Fibroblast of lung (primary cell): ENCODE measurements around the gene NANOS3. TPM values are rescaled to one million over a fixed set of nuclear protein-coding genes. Genes with fewer than 3 reads are reported as not detected.

Experiments
- DNase-seq, 2 donors: peaks; one replicate each; pipeline versions ENCODE4 v3.0.0 to v3.0.0-alpha.2; 2010; ENCODE audit warnings: low read depth in 2 of 2
- H2AFZ ChIP-seq: 2 replicates; pipeline ENCODE4 v1.5.1; 2012; ENCODE audit warnings: low read length, control low read depth, inconsistent platforms
- H3K27ac ChIP-seq: 2 replicates; pipeline ENCODE4 v1.5.1; 2011; ENCODE audit warnings: low read length, control low read depth; ENCODE audit not compliant: insufficient read depth
- H3K27me3 ChIP-seq: 2 replicates; pipeline ENCODE4 v1.5.1; 2011; ENCODE audit warnings: mild to moderate bottlenecking, low read length; ENCODE audit not compliant: control insufficient read depth, insufficient read depth
- H3K36me3 ChIP-seq: 2 replicates; pipeline ENCODE4 v1.5.1; 2011; ENCODE audit warnings: low read length; ENCODE audit not compliant: control insufficient read depth, insufficient read depth
- H3K4me1 ChIP-seq: 2 replicates; pipeline ENCODE4 v1.5.1; 2011; ENCODE audit warnings: low read length; ENCODE audit not compliant: control insufficient read depth, insufficient read depth; ENCODE audit errors: extremely low read depth
- H3K4me2 ChIP-seq: 2 replicates; pipeline ENCODE4 v1.5.1; 2011; ENCODE audit warnings: low read length, control low read depth; ENCODE audit not compliant: insufficient read depth; ENCODE audit errors: extremely low read depth
- H3K4me3 ChIP-seq, 4 experiments: fragments of 200-600 bp in 1 of 4; sonication (generic) in 1 of 4; replicated peaks in 1 of 4; 2 replicates each; pipeline ENCODE4 v1.5.1; 2011 to 2016; ENCODE audit warnings: low read length in 4 of 4, low read depth in 3 of 4, mild to moderate bottlenecking in 3 of 4, control low read depth in 2 of 4, inconsistent platforms in 1 of 4, mixed read lengths in 1 of 4; ENCODE audit not compliant: insufficient read depth in 1 of 4; ENCODE audit errors: control extremely low read depth in 1 of 4
- H3K79me2 ChIP-seq: 2 replicates; pipeline ENCODE4 v1.5.1; 2012; ENCODE audit warnings: mild to moderate bottlenecking, low read length, inconsistent platforms; ENCODE audit not compliant: control insufficient read depth, insufficient read depth
- H3K9ac ChIP-seq: 2 replicates; pipeline ENCODE4 v1.5.1; 2011; ENCODE audit warnings: mild to moderate bottlenecking, low read length, control low read depth; ENCODE audit not compliant: insufficient read depth
- H3K9me3 ChIP-seq: 2 replicates; pipeline ENCODE4 v1.5.1; 2012; ENCODE audit warnings: low read depth, low read length; ENCODE audit not compliant: control insufficient read depth, insufficient read depth
- H4K20me1 ChIP-seq: 2 replicates; pipeline ENCODE4 v1.5.1; 2011; ENCODE audit warnings: low read length; ENCODE audit not compliant: control insufficient read depth, insufficient read depth; ENCODE audit errors: extremely low read depth
- EZH2 ChIP-seq: IDR thresholded peaks from 2 replicates; pipeline ENCODE4 v1.5.1; 2012; ENCODE audit warnings: low read length, control low read depth, mild to moderate bottlenecking; ENCODE audit errors: missing control alignments
- polyA plus RNA-seq, 2 donors: library from polyadenylated mRNA; depleted of rRNA in 1 of 2; stranded (reverse) in 1 of 2; unstranded in 1 of 2; fragments of >200 nt; gene quantifications; 2 replicates each; pipeline ENCODE4 v1.2.1, GENCODE V29; 2011 to 2012; ENCODE audit warnings: missing spikeins in 1 of 2
- total RNA-seq: library from RNA; depleted of rRNA; stranded (reverse); fragments of >200 nt; gene quantifications from 2 replicates; pipeline ENCODE4 v1.2.1, GENCODE V29; 2014
- TF ChIP-seq, protein P1 (sequence below), 2 donors: IDR thresholded peaks in 1 of 2; conservative IDR thresholded peaks in 1 of 2; 1 replicate in 1 of 2; 2 replicates in 1 of 2; pipeline ENCODE4 v1.5.1; 2011 to 2012; ENCODE audit warnings: low read length in 2 of 2, control low read depth in 1 of 2, inconsistent platforms in 1 of 2, low read depth in 1 of 2, mild to moderate bottlenecking in 1 of 2

Gene NANOS3
- total and polyA plus RNA-seq, 2 donors (not counting 1 experiment from before 2014, with no cell fraction given) = not detected

DNA sequence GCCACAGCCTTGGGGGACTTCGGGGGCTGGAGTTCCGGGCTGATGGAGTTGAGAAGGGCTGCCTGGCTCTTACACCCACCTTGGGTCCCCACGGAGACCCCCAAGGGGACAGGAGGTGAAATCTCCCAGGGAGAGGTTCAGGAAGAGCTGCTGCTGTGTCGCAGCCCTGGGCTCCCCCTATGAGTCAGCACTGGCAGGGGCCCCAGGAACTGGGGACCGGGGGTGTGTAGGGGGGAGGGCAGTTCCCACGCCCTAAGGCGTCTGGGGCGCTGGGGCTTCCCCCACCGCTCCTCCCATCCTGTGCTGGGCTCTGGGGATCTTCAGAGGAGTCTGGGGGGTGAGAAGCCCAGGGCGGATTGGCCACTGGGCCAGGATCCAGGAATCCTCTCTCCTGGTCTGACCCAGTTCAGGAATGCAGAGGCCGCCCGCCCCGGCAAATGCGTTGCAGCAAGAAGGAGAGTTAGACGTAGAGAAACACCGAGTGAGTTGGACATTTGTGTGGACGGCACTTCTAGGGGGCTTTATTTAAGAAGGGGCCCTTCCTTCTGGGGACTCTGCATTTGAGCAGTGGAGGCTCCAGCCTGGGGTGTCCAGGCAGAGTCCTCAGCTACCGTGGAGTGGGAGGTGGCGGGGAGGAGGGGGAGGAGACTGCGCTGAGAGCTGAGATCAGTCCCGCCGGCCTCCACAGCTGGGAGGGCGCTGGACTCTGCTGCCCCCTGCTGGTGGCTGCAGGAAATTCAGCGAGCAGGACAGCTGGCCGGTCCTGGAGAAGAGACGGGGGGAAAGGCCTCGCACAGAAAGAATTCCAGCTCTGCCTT lies 15.0 kb upstream of the NANOS3 start:
- Histone ChIP-seq H2AFZ (no peak overlapping the region), H3K4me1 (peaks cover 10% of the 10 kb centered on the region), H3K36me3 (no peaks in the 10 kb centered on the region), H3K27ac (peak overlapping the region; percentile 91), H3K79me2 (no peaks in the 10 kb centered on the region), H3K4me2 (peak overlapping the region; percentile 64), H3K27me3 (no peaks in the 10 kb centered on the region), H4K20me1 (no peaks in the 10 kb centered on the region), H3K9ac (peak overlapping the region; percentile 77), H3K4me3 (peak overlapping the region; percentile 21 to 55 (median 43)), H3K9me3 (no peaks in the 10 kb centered on the region)
- peak; percentile 85 to 87 for DNase-seq
- TF ChIP-seq, protein P1, sequence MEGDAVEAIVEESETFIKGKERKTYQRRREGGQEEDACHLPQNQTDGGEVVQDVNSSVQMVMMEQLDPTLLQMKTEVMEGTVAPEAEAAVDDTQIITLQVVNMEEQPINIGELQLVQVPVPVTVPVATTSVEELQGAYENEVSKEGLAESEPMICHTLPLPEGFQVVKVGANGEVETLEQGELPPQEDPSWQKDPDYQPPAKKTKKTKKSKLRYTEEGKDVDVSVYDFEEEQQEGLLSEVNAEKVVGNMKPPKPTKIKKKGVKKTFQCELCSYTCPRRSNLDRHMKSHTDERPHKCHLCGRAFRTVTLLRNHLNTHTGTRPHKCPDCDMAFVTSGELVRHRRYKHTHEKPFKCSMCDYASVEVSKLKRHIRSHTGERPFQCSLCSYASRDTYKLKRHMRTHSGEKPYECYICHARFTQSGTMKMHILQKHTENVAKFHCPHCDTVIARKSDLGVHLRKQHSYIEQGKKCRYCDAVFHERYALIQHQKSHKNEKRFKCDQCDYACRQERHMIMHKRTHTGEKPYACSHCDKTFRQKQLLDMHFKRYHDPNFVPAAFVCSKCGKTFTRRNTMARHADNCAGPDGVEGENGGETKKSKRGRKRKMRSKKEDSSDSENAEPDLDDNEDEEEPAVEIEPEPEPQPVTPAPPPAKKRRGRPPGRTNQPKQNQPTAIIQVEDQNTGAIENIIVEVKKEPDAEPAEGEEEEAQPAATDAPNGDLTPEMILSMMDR (conservative IDR thresholded peaks at IDR 0.05 in 1 of 2, IDR thresholded peaks at IDR 0.05 in 1 of 2; ENCODE audit: low read depth in 1 of 2, low read length in 2 of 2) = peak; percentile 85 to 89
- TF ChIP-seq EZH2 = no peak

DNA sequence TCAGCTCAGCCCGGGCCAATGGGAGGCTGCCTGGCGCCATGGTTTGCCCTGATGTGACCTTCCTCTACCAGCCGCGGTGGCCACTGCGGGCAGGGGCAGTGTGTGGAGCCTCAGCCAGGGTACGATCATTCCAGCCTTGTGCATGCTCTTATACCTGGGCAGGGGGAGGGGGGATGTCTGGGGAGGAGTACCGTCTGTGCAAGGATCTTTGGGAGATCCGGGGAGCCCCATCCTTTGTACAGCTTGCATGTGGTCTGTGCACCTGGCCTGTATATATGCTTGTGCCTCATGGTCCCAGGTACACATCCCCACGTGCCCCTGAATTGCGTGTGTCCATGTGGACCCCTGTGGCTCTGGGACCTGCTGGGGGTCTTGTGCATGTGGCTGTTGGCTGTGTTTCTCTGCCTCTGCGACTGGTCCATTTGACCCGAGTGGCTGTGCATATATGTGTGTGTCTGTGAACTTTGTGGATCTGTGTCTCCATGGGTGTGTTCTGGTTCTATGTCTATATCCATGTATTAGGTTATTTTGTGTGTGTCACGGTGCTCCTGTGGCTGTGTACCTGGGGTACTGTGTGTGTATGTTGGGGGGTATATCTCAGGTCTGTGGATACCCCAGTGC lies 12.8 kb upstream of the NANOS3 start:
- Histone ChIP-seq H3K27me3 (no peaks in the 10 kb centered on the region), H3K27ac (no peak overlapping the region), H3K79me2 (no peaks in the 10 kb centered on the region), H3K4me3 (no peak overlapping the region), H3K9ac (no peak overlapping the region), H3K9me3 (no peaks in the 10 kb centered on the region), H3K4me2 (no peak overlapping the region), H3K36me3 (no peaks in the 10 kb centered on the region), H3K4me1 (peaks cover 10% of the 10 kb centered on the region), H4K20me1 (no peaks in the 10 kb centered on the region), H2AFZ (no peak overlapping the region)
- no peak for DNase-seq
- TF ChIP-seq, protein P1 (conservative IDR thresholded peaks at IDR 0.05 in 1 of 2, IDR thresholded peaks at IDR 0.05 in 1 of 2; ENCODE audit: low read depth in 1 of 2, low read length in 2 of 2) = no peak
- TF ChIP-seq EZH2 = peak; percentile 71

DNA sequence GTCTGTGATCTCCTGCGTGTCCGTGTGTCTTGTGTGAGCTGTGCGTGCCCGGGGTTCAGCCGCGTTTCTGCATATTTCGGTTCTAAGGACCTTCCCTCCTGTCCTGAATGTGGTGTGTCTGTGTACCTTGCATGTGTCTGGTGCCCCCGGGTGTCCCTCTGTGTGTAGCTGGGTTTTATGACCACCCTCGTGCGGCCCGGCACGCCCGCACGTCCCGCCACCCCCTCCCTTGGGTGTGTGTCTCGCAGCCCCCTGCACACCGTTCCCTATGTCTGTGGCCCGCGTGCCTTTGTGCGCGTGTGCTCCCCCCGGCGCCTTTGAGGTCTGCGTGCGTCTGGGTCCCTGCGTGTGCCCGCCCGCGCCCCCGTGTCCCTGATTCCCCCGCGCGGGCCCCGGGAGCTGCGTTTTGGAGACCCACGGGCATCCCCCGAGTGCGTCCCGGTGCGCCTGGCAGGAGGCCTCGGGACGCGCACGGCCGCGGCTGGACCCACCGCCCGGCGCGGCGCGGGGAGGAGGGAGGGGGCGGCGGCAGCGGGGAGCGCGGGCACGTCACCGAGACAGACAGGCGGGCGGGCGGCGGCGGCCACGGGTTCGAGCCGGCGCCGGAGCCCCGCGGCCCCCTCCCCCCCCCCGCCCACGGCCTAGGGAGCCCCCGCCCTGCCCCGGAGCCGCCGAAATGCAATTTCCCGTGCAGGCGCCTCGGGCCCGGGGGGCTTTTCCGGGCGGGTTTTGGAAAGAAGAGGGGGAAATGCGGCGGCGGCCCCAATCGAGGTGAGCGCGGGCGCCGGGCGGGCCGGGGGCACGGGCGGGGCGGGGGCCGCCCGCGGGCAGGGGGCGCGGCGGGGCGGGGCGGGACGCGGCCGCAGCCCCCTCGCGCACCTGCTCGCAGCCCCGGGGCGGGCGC lies 12.0 kb upstream of the NANOS3 start:
- Histone ChIP-seq H3K4me1 (peaks cover 10% of the 10 kb centered on the region), H3K79me2 (no peaks in the 10 kb centered on the region), H3K27me3 (no peaks in the 10 kb centered on the region), H3K27ac (no peak overlapping the region), H3K4me3 (peak overlapping the region in 2 of 4 experiments; percentile 38 to 66), H3K9me3 (no peaks in the 10 kb centered on the region), H3K4me2 (peak overlapping the region; percentile 64), H3K9ac (no peak overlapping the region), H2AFZ (no peak overlapping the region), H4K20me1 (no peaks in the 10 kb centered on the region), H3K36me3 (no peaks in the 10 kb centered on the region)
- TF ChIP-seq, protein P1 (conservative IDR thresholded peaks at IDR 0.05 in 1 of 2, IDR thresholded peaks at IDR 0.05 in 1 of 2; ENCODE audit: low read depth in 1 of 2, low read length in 2 of 2) = no peak
- no peak for TF ChIP-seq EZH2
- DNase-seq = no peak
